Measurements from ENCODE around the gene TMEM132D. TPM values are rescaled to one million over a fixed set of nuclear protein-coding genes. Genes with fewer than 3 reads are reported as not detected.

Gene TMEM132D
- total and polyA plus RNA-seq, 2 experiments from 2014 or later: 2.0 to 2.4 TPM

GRCh38 chr12:129034558-129035289 is 869.1 kb downstream of the TMEM132D start:
- no peaks in the 10 kb centered on the region for H4K20me1 ChIP-seq (ENCODE audit: insufficient read depth, poor library complexity, severe bottlenecking)
- H2AFZ ChIP-seq: no peak overlapping the region
- H3K79me2 ChIP-seq: no peaks in the 10 kb centered on the region
- H3K9me2 ChIP-seq (replicated peaks; ENCODE audit: insufficient read depth): no peaks in the 10 kb centered on the region
- H3K9me3 ChIP-seq (ENCODE audit: low read depth): no peaks in the 10 kb centered on the region
- no peak for DNase-seq (ENCODE audit: low spot score)
- H3K27me3 ChIP-seq: no peaks in the 10 kb centered on the region
- H3K36me3 ChIP-seq (replicated peaks; ENCODE audit: insufficient read depth, low read depth): no peaks in the 10 kb centered on the region
- H3K4me3 ChIP-seq: no peak overlapping the region
- no peak for TF ChIP-seq EZH2phosphoT487 (IDR thresholded peaks at IDR 0.05; ENCODE audit: low read depth, severe bottlenecking, unreplicated experiment)
- TF ChIP-seq CTCF (IDR thresholded peaks at IDR 0.05; ENCODE audit: poor library complexity): no peak
- TF ChIP-seq EZH2 (IDR thresholded peaks at IDR 0.05; ENCODE audit: borderline replicate concordance): no peak
- WGBS (ENCODE audit: low lambda C conversion rate, missing lambda C conversion rate): 79% methylated on average over 15 of the region's 15 CpGs
- H3K27ac ChIP-seq: no peak overlapping the region
- H3K4me2 ChIP-seq: no peak overlapping the region
- no peaks in the 10 kb centered on the region for H3K4me1 ChIP-seq (ENCODE audit: insufficient read depth)

- Histone ChIP-seq H3K27me3 (no peaks in the 10 kb centered on the region), H3K4me3 (no peak overlapping the region), H3K4me2 (no peak overlapping the region), H4K20me1 (ENCODE audit: insufficient read depth, poor library complexity, severe bottlenecking) (no peaks in the 10 kb centered on the region), H3K27ac (no peak overlapping the region), H2AFZ (no peak overlapping the region), H3K9me3 (ENCODE audit: low read depth) (no peaks in the 10 kb centered on the region), H3K9me2 (replicated peaks; ENCODE audit: insufficient read depth) (no peaks in the 10 kb centered on the region), H3K4me1 (ENCODE audit: insufficient read depth) (no peaks in the 10 kb centered on the region), H3K36me3 (replicated peaks; ENCODE audit: insufficient read depth, low read depth) (no peaks in the 10 kb centered on the region), H3K79me2 (no peaks in the 10 kb centered on the region)
- WGBS (ENCODE audit: low lambda C conversion rate, missing lambda C conversion rate): 63% methylated on average over 16 of the region's 16 CpGs
- DNase-seq (ENCODE audit: low spot score): no peak
- no peak for TF ChIP-seq EZH2 (IDR thresholded peaks at IDR 0.05; ENCODE audit: borderline replicate concordance)
- no peak for TF ChIP-seq EZH2phosphoT487 (IDR thresholded peaks at IDR 0.05; ENCODE audit: low read depth, severe bottlenecking, unreplicated experiment)
- TF ChIP-seq CTCF (IDR thresholded peaks at IDR 0.05; ENCODE audit: poor library complexity): no peak
Measured at GRCh38 chr12:129028844-129029243, 875.0 kb downstream of the TMEM132D start.

GRCh38 chr12:129025055-129025454 is 878.8 kb downstream of the TMEM132D start:
- no peak for TF ChIP-seq EZH2 (IDR thresholded peaks at IDR 0.05; ENCODE audit: borderline replicate concordance)
- TF ChIP-seq CTCF (IDR thresholded peaks at IDR 0.05; ENCODE audit: poor library complexity): no peak
- TF ChIP-seq EZH2phosphoT487 (IDR thresholded peaks at IDR 0.05; ENCODE audit: low read depth, severe bottlenecking, unreplicated experiment): no peak
- H3K36me3 ChIP-seq (replicated peaks; ENCODE audit: insufficient read depth, low read depth): no peaks in the 10 kb centered on the region
- no peaks in the 10 kb centered on the region for H4K20me1 ChIP-seq (ENCODE audit: insufficient read depth, poor library complexity, severe bottlenecking)
- no peaks in the 10 kb centered on the region for H3K4me1 ChIP-seq (ENCODE audit: insufficient read depth)
- no peak overlapping the region for H3K4me3 ChIP-seq
- H3K27me3 ChIP-seq: no peaks in the 10 kb centered on the region
- no CpG with 5 or more reads among the region's 3 CpGs for WGBS (ENCODE audit: low lambda C conversion rate, missing lambda C conversion rate)
- no peak for DNase-seq (ENCODE audit: low spot score)
- H3K79me2 ChIP-seq: no peaks in the 10 kb centered on the region
- no peak overlapping the region for H3K4me2 ChIP-seq
- no peak overlapping the region for H2AFZ ChIP-seq
- no peak overlapping the region for H3K27ac ChIP-seq
- H3K9me2 ChIP-seq (replicated peaks; ENCODE audit: insufficient read depth): no peaks in the 10 kb centered on the region
- no peaks in the 10 kb centered on the region for H3K9me3 ChIP-seq (ENCODE audit: low read depth)

Small RNA genes lying within 50 kb of the gene (small RNA-seq; reads per million reads assigned to genes)
- gene RF02271: not detected
